ENCODE data around the gene LSM8.

- TF ChIP-seq ZNF274 (IDR thresholded peaks at IDR 0.05; ENCODE audit: low read depth, low read length) (no peak), YY1 (IDR thresholded peaks at IDR 0.05; ENCODE audit: insufficient read depth, insufficient read length) (no peak)
Observed at GRCh38 chr7:118152654-118153053, 31.3 kb upstream of the LSM8 start.
